Omental fat pad (tissue), 4 donors: ENCODE measurements around the gene HMG20A. TPM values are rescaled to one million over a fixed set of nuclear protein-coding genes. Genes with fewer than 3 reads are reported as not detected.

ENCODE experiments used
- ATAC-seq: fragments of 150-250 bp; one replicate; pipeline ENCODE4 v1.9.1; 2016; ENCODE audit warnings: mild to moderate bottlenecking, moderate library complexity; ENCODE audit not compliant: low FRiP score
- DNase-seq: peaks from one replicate; pipeline ENCODE4 v3.0.0-alpha.2; 2019; ENCODE audit warnings: low spot score
- total RNA-seq, 4 donors: library from RNA; depleted of rRNA; stranded (reverse); fragments of >200 nt; gene quantifications; one replicate each; pipeline ENCODE4 v1.1.0, GENCODE V29; 2016
- TF ChIP-seq, protein P1 (sequence below), 3 donors: fragments of 450-650 bp; IDR thresholded peaks; one replicate each; pipeline ENCODE4 v1.5.1; 2016 to 2017; ENCODE audit warnings: antibody characterized with exemption in 3 of 3, mild to moderate bottlenecking in 3 of 3, moderate library complexity in 2 of 3

Gene HMG20A
- total RNA-seq, 4 donors from 2014 or later, result 20.2 to 58.3 (median 31.2) TPM

- TF ChIP-seq, protein P1, sequence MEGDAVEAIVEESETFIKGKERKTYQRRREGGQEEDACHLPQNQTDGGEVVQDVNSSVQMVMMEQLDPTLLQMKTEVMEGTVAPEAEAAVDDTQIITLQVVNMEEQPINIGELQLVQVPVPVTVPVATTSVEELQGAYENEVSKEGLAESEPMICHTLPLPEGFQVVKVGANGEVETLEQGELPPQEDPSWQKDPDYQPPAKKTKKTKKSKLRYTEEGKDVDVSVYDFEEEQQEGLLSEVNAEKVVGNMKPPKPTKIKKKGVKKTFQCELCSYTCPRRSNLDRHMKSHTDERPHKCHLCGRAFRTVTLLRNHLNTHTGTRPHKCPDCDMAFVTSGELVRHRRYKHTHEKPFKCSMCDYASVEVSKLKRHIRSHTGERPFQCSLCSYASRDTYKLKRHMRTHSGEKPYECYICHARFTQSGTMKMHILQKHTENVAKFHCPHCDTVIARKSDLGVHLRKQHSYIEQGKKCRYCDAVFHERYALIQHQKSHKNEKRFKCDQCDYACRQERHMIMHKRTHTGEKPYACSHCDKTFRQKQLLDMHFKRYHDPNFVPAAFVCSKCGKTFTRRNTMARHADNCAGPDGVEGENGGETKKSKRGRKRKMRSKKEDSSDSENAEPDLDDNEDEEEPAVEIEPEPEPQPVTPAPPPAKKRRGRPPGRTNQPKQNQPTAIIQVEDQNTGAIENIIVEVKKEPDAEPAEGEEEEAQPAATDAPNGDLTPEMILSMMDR (IDR thresholded peaks at IDR 0.05), result no peak
- ATAC-seq, result no peak
Observed at GRCh38 chr15:77461486-77461885, 40.8 kb downstream of the HMG20A start.

DNA sequence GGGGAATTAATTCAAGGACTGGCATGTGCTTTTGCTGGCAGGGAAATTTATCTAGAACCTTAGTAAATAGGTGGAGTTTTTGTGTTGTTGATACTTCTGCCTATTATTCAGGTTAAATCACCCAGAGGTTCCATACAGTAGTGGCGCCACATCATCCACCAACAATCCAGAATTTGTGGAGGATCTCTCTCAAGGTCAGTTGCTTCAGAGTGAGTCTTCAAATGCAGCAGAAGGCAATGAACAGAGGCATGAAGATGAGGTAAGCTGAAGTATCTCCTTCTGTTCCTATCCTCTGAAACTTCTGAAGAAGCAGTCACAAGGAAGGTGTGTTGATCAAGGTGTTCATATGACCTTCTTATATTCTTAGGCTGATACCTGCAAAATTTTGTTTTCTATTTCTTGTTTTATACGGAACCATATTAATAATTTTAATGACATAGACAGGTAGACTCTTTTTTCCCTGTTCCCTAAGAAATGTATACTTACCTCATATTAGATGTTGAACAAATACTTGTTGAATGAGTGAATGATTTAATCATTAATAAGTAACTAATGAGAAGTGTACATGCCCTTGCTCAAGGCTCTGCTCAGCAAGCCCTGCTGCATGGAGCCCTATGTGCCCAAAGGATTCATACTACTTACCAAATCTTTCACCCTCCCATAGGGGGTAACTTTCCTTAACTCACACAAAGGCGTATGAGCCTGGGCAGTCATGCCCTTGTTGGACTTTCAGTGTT is 43.6 kb downstream of the HMG20A start:
- DNase-seq, result no peak
- TF ChIP-seq, protein P1 (IDR thresholded peaks at IDR 0.05), result no peak
- ATAC-seq, result no peak

More at GRCh38 chr15:77461486-77461885, 40.8 kb downstream of the HMG20A start:
- no peak for DNase-seq

- no peak for ATAC-seq
- no peak for DNase-seq
- TF ChIP-seq, protein P1 (IDR thresholded peaks at IDR 0.05), result no peak
Observed at GRCh38 chr15:77466521-77466920, 45.8 kb downstream of the HMG20A start.

DNA sequence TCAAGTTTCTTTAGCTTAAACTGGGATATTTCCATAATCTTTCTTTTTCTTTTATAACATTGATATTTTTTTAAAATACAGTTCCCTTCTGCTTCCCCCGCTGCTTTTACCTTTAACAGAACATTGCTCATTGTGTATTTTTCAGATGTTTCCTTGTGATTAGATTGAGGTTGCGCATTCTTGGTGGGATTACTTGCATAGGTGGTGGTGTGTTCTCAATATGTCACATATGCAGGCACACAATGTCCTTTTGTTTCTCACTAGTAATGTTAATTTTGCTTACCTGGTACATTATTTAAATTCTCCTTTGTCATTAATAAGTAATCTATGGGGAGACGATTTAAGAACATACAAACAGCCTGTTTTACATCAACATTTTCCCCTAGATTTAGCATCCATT is 48.2 kb downstream of the HMG20A start:
- TF ChIP-seq, protein P1 (IDR thresholded peaks at IDR 0.05), result no peak
- DNase-seq (no peak), ATAC-seq (no peak)

- DNase-seq (no peak), ATAC-seq (no peak)
- TF ChIP-seq, protein P1 (IDR thresholded peaks at IDR 0.05), result no peak
Observed at GRCh38 chr15:77470235-77470634, 49.5 kb downstream of the HMG20A start.

DNA sequence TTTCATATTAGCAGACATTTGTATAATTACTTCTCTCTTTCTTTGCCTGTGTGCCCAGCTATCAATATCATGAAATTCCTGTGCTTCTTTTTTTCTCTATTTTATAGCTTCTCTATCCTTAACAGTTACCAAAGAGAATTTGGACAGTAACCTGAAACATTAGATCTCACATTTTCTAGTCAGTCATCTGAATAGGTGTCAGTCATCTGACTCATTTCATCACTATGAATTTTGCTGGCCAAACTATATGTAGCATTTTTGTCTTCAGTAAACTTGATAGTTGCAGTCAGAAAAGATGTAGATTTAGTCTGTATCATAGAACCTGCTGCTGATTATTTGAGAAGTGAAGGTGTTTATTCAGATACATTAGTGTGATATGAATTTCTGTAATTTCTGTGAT is 52.6 kb downstream of the HMG20A start:
- no peak for DNase-seq
- TF ChIP-seq, protein P1 (IDR thresholded peaks at IDR 0.05), result no peak
- ATAC-seq, result no peak
